ENCODE measurements around the gene NCAPG2. TPM values are rescaled to one million over a fixed set of nuclear protein-coding genes. Genes with fewer than 3 reads are reported as not detected.
A peak's percentile ranks its signal among the peaks of the same experiment; 100 is the strongest.

The NCAPG2 gene
- polyA plus RNA-seq, 6 donors from 2014 or later, result 2.1 to 6.5 (median 4.0) TPM

DNA sequence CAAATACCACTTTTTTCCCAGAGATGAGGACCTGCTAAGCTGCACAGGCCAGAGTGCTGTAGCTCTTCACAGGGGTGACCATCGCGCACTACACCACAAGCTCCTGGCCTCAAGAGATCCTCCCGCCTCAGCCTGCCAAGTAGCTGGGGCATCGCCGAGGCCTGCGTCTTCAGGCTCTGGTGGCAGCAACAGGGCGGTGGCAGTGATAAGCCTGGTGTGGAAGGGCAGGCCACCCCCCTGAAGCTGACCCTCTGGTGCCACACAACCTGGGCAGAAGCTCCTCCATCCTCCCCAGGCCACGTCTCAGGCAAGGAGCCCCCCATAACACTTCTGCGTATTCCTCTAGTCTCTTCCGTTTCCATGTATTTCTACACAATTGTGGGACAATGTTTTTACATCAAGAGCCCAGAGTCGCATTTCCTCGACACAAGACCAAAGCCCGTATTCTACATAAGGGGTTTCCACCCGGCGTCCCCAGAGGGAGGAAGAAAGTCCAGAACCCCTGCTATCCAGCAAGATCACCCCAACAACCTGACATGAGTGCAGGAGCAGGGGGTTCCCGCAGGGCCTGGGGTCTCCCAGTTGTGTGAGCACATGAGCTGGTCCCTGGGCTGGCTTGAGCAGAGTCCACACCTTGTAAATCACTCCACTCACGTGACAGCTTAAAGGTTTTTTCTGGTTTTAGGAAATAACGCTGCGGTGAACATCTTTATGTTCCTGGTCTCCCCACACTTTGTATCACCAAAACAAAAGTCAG is 37.6 kb upstream of the NCAPG2 start:
- Mint-ChIP-seq H3K4me3 (no peak overlapping the region), H3K36me3 (peaks cover 17 to 25% of the 10 kb centered on the region in 2 donors), H3K9me3 (no peaks in the 10 kb centered on the region), H3K4me1 (no peaks in the 10 kb centered on the region), H3K27me3 (no peaks in the 10 kb centered on the region), H3K27ac (peak overlapping the region in 1 of 6 donors; percentile 88)
- ATAC-seq (ENCODE audit: low read depth in 2 of 2) (no peak), DNase-seq (no peak)

DNA sequence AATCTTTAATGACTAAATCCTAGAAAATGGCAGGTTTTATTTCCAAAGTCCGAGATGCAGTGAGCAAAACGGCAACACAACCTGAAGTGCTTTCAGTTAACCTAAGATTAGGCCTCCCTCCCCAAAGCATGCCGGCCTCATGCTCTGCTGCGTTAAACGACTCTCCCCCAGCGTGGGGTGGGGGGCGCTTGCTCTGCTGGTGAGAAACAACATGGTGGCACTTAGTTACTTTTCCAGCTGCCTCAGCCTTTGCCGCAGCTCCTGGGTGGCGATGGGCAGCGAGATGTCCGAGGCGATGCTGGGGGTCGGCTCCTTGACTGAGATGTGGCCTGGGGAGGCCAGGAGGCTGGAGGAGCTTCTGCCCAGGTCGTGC is 36.7 kb upstream of the NCAPG2 start:
- ATAC-seq (ENCODE audit: low read depth in 2 of 2) (no peak), DNase-seq (no peak)
- H3K4me3 Mint-ChIP-seq, result no peak overlapping the region
- no peaks in the 10 kb centered on the region for H3K27me3 Mint-ChIP-seq
- H3K9me3 Mint-ChIP-seq, result no peaks in the 10 kb centered on the region
- peaks cover 15 to 30% of the 10 kb centered on the region in 2 donors for H3K36me3 Mint-ChIP-seq
- no peak overlapping the region for H3K27ac Mint-ChIP-seq
- H3K4me1 Mint-ChIP-seq, result no peaks in the 10 kb centered on the region

DNA sequence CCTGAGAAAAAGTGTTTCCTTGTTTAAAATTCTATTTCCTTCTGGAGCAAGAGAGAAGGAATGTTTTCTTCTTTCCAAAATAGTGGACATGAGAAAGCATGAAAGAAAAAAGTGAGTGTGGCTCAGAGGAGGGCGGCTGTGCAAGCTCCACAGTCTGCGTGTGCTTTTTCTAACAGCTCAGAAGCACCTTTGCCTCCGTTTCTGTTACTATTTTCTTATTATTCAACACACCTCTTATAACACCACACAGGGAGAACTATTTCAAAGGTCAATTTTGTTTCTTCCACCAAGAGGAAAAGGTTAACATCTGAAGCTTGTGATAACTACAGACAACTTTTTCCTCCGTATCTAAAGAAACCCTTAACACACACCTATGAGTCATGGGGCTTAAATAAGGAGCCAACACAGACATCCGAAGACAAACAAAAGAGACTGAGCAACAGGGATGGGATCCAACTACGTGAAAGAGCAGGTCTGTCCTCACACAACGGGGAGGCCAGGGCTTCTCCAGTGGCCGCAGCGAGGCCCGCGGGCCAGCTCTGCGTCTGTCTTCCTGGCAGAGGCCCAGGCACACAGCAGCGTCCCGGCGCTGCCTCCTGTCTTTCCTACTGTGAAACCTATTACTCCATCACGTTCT is 36.2 kb upstream of the NCAPG2 start:
- ATAC-seq (ENCODE audit: low read depth in 2 of 2), result no peak
- Mint-ChIP-seq H3K36me3 (peaks cover 15 to 30% of the 10 kb centered on the region in 2 donors), H3K4me1 (no peaks in the 10 kb centered on the region), H3K27me3 (no peaks in the 10 kb centered on the region), H3K4me3 (no peak overlapping the region), H3K9me3 (no peaks in the 10 kb centered on the region), H3K27ac (no peak overlapping the region)
- no peak for DNase-seq

DNA sequence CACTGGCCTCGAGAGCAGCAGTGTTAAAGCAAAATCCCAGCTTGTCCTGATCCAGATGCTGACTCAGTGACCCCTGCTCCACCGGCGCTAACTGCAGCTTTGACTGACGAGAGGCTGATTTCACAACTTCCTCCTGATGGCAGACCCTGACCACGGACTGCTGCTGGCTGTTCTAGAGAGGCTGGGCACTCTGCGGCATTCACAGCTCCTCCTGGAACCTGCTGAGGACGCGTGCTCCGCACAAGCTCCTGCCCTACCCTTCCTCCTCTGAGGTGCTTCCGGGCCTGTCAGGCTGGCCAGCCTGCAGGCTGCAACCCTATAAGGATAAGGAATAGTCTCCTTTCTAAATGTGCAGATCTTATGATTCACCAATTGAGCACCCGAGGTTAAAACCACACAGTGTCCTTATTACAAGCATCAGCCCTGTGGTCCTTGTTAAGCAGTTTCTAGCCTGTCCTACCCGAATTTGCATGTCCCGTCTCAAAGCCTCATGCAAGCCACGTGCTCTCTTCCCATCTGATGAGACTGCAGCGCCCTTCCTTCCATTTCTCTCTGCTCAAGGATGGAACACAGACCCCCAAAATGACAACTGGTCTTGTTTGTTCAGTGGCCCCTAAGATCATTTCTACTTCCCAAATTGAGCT is 35.5 kb upstream of the NCAPG2 start:
- H3K4me1 Mint-ChIP-seq, result no peaks in the 10 kb centered on the region
- peaks cover 15 to 30% of the 10 kb centered on the region in 2 donors for H3K36me3 Mint-ChIP-seq
- H3K9me3 Mint-ChIP-seq, result no peaks in the 10 kb centered on the region
- H3K4me3 Mint-ChIP-seq, result no peak overlapping the region
- H3K27ac Mint-ChIP-seq, result peak overlapping the region in 2 of 6 donors; percentile 8 to 83
- ATAC-seq (ENCODE audit: low read depth in 2 of 2), result no peak
- H3K27me3 Mint-ChIP-seq, result no peaks in the 10 kb centered on the region
- DNase-seq, result no peak

DNA sequence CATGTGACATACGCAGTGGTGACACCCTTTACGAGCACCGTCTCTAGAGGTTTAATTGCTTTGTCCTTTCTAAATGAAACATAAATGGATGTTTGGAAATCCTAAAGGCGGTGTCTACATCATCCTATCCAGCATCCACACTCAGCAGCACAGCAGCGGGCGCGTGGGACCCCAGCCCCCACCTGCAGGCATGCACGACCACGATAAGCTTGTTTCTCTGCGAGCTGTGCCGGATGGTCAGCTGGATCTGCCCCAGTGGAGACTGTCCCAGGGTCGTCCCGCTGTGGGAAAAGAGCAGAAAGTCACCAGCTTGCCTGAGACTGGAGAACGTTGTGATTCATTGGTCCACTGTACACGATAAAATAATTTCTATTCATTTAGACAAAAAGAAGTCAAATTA is 34.2 kb upstream of the NCAPG2 start:
- no peak overlapping the region for H3K4me3 Mint-ChIP-seq
- no peaks in the 10 kb centered on the region for H3K9me3 Mint-ChIP-seq
- H3K4me1 Mint-ChIP-seq, result no peaks in the 10 kb centered on the region
- peaks cover 23 to 37% of the 10 kb centered on the region in 2 donors for H3K36me3 Mint-ChIP-seq
- no peaks in the 10 kb centered on the region for H3K27me3 Mint-ChIP-seq
- ATAC-seq (ENCODE audit: low read depth in 2 of 2) (no peak), DNase-seq (no peak)
- H3K27ac Mint-ChIP-seq, result peak overlapping the region in 1 of 6 donors; percentile 32

DNA sequence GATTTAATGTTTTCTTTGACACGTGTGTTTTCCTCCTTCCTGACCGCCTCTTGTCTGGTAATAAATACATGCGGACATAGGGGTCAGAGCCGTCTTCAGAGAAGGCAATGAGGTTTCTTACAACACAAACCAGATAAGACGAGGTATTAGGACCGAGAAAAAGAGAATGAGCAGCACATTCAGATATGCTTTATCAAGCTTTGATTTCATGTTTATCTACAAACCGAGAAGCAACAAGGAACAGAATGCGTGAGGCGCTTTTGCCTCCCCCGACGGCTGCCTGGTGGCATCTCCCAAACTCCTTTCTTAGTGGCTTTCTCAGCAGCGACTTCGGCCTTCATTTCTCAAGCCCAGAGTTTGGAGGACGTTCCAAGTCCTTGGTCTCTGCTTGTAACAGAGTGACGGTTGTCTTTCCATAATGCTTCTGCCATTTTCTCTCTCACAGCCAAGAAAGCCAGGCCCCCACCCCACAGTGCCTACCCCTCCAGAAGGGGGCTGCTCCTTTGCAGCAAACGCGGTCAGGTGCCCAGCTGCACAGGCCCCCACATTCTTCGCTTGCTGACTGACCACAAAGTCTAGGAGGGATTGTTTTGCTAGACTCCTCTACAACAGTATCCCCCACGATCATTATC is 32.6 kb upstream of the NCAPG2 start:
- Mint-ChIP-seq H3K36me3 (peaks cover 19 to 34% of the 10 kb centered on the region in 2 donors), H3K4me1 (no peaks in the 10 kb centered on the region), H3K27me3 (no peaks in the 10 kb centered on the region), H3K4me3 (no peak overlapping the region), H3K27ac (peak overlapping the region in 2 of 6 donors; percentile 61 to 85), H3K9me3 (no peaks in the 10 kb centered on the region)
- ATAC-seq (ENCODE audit: low read depth in 2 of 2) (no peak), DNase-seq (no peak)

DNA sequence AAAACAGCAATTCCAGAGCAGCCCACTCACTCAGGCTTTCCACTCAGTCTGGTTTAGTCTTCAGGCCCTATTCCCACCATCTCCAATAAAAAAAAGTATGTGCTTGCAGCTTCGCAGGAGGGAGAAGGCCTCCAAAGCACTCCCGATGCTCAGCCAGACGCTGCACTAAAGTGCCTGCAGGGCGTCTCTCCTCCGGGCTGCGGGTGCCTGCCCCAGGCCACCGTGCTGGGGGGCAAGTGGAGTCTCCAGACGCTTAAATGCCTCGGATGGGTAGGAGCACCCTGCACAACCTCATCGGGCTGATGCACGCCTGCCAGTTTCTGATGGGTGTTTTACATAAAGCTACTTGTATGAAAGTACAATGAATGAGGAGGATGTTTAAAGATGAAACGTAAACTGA is 31.3 kb upstream of the NCAPG2 start:
- Mint-ChIP-seq H3K27ac (peak overlapping the region in 1 of 6 donors; percentile 91), H3K9me3 (no peaks in the 10 kb centered on the region), H3K4me3 (no peak overlapping the region), H3K27me3 (no peaks in the 10 kb centered on the region), H3K36me3 (peaks cover 16 to 30% of the 10 kb centered on the region in 2 donors), H3K4me1 (no peaks in the 10 kb centered on the region)
- DNase-seq, result no peak
- no peak for ATAC-seq (ENCODE audit: low read depth in 2 of 2)

DNA sequence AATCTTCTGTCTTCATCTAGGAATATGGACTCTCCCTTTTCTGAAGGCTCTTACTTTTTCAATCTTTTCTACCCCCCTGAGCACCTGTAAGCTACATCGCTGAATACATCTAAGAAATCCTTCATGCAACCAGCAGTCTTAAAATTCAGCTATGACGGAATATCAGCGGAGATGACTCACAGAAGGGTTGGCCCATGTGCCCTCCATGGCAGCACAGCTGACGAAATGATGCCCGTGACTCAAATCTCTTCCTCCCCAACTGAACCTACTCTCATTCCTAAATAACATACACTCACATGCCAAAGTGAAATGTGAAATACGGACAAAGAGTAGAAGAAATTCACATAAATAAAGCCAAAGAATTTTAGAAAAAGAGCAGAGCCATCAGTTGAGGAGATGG is 30.3 kb upstream of the NCAPG2 start:
- Mint-ChIP-seq H3K9me3 (no peaks in the 10 kb centered on the region), H3K4me1 (no peaks in the 10 kb centered on the region), H3K27me3 (no peaks in the 10 kb centered on the region), H3K27ac (peak overlapping the region in 2 of 6 donors; percentile 43 to 65), H3K36me3 (peaks cover 16 to 22% of the 10 kb centered on the region in 2 donors), H3K4me3 (no peak overlapping the region)
- DNase-seq (no peak), ATAC-seq (ENCODE audit: low read depth in 2 of 2) (no peak)

DNA sequence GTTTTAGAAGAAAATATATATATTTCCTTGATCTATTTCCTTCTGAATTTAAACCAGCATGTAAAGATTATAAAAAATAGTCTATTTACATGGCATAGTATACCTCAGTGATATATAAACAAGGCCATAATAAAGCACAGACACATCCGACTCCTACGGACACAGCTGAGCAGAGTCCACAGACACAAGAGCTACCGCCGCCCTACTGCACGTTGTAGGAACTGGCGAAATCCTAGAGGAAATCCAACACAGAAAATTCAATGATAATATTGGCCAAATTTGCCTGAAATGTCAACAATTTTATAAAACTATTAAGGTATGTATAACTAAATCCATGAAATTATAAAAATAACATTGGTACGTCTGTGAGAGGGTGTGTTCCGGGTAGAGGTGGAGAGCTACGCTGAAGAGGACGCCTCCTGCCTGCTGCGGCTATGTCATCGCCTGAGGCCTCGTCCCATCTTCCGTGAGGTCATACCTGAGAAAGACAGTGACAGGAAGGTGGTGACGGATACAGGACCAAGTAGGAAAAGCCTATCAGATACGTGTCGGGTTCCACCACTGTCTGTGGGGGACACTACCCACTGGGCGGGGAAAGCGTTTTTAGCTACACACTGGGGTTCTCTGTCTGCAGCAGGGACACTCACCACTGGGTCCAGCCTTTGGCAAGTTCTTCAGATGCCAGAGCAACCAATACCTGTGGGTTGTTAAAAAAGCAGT is 29.3 kb upstream of the NCAPG2 start:
- ATAC-seq (ENCODE audit: low read depth in 2 of 2) (no peak), DNase-seq (no peak)
- Mint-ChIP-seq H3K36me3 (peaks cover 20 to 21% of the 10 kb centered on the region in 2 donors), H3K9me3 (no peaks in the 10 kb centered on the region), H3K27ac (no peak overlapping the region), H3K4me3 (no peak overlapping the region), H3K4me1 (no peaks in the 10 kb centered on the region), H3K27me3 (no peaks in the 10 kb centered on the region)

DNA sequence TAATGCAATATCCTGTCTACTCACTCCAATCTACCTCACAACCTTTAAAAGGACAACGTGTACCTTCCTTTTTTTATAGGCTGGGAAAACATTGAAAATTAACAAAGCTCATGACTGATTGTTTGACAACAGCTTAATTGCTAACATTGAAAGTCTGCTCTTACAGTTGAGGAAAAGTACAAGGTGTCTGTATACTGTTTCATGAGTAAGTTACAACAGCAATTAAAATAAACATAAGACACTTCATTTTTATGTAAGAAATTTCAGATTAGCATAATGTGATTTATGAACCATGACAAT is 28.6 kb upstream of the NCAPG2 start:
- H3K36me3 Mint-ChIP-seq, result peaks cover 18 to 21% of the 10 kb centered on the region in 2 donors
- H3K4me1 Mint-ChIP-seq, result peaks cover 0 to 2% (median 0%) of the 10 kb centered on the region in 3 donors
- DNase-seq (no peak), ATAC-seq (ENCODE audit: low read depth in 2 of 2) (no peak)
- no peaks in the 10 kb centered on the region for H3K9me3 Mint-ChIP-seq
- H3K27ac Mint-ChIP-seq, result no peak overlapping the region
- no peak overlapping the region for H3K4me3 Mint-ChIP-seq
- no peaks in the 10 kb centered on the region for H3K27me3 Mint-ChIP-seq

DNA sequence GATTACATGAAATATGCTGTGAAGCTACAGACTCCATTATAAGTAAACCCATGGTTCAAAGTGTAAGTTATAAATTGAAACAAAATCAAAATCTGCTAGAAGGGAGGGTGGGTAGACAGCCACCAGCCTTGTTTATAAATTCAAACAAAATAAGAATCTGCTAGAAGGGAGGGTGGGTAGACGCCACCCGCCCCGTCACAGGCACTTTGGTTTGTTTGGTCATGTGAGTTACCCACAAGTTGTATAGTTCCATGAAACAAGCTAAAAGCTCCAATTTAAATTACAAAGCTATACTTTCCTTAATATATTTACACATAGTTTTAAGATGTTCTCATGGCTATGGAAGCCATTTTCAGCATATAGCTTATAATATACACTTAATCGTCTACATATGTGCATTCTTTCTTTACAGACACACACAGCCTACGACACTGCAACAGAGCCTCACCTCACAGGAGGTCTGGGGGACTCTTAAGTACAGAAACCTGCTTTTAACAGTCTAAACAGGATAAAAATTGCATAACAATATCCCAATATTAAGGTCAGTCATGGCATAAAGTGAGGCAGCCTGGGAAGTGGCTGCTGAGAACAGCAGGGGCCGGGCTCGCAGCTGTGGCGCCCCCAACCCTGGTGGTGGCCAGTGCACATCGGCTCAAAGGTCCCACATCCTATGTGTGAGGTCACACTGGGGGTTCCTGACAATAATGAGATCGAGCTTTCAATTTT is 28.1 kb upstream of the NCAPG2 start:
- no peak overlapping the region for H3K4me3 Mint-ChIP-seq
- H3K4me1 Mint-ChIP-seq, result peaks cover 0 to 2% (median 0%) of the 10 kb centered on the region in 3 donors
- no peak overlapping the region for H3K27ac Mint-ChIP-seq
- no peaks in the 10 kb centered on the region for H3K9me3 Mint-ChIP-seq
- peaks cover 17 to 21% of the 10 kb centered on the region in 2 donors for H3K36me3 Mint-ChIP-seq
- no peaks in the 10 kb centered on the region for H3K27me3 Mint-ChIP-seq
- ATAC-seq (ENCODE audit: low read depth in 2 of 2), result no peak
- no peak for DNase-seq

DNA sequence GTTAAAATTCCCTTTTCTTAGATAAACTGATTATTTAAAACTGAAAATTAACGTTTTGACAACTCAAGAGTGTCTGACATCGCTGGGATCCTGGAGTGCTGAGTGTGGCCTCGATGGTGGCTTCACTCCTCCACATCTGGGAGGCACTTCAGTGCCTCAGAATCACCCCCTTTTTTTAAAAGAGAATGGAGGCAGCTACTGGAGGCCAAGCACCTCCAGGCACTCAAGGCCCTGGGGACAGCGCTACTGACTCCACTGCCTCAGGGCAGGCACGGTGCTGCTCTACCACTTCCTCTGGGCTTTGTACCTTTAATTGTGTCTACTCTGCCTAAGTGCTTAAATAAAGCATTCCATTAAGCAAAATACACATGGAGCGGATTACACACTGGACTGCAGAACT is 27.2 kb upstream of the NCAPG2 start:
- peaks cover 0 to 2% (median 0%) of the 10 kb centered on the region in 3 donors for H3K4me1 Mint-ChIP-seq
- H3K9me3 Mint-ChIP-seq, result no peaks in the 10 kb centered on the region
- ATAC-seq (ENCODE audit: low read depth in 2 of 2) (no peak), DNase-seq (no peak)
- no peak overlapping the region for H3K27ac Mint-ChIP-seq
- peaks cover 8 to 21% of the 10 kb centered on the region in 2 donors for H3K36me3 Mint-ChIP-seq
- H3K4me3 Mint-ChIP-seq, result no peak overlapping the region
- H3K27me3 Mint-ChIP-seq, result no peaks in the 10 kb centered on the region

All from naive B cell (primary cell).